HepG2 (cell line): Measurements from ENCODE around the gene SLC22A23. TPM values are rescaled to one million over a fixed set of nuclear protein-coding genes. Genes with fewer than 3 reads are reported as not detected.
A peak's percentile ranks its signal among the peaks of the same experiment; 100 is the strongest.

Source experiments
- ARNT2 ChIP-seq: sonication (generic); formaldehyde crosslinking; IDR thresholded peaks from 2 replicates; pipeline ENCODE4 v1.8.0; 2022; ENCODE audit warnings: mild to moderate bottlenecking, low read depth, missing genetic modification reagents, moderate library complexity
- FOSL2 ChIP-seq: sonication (generic); formaldehyde crosslinking; IDR thresholded peaks from 2 replicates; pipeline ENCODE4 v1.4.0; 2020; ENCODE audit warnings: missing genetic modification reagents
- HHEX ChIP-seq: IDR thresholded peaks from 2 replicates; pipeline ENCODE4 v1.6.1; 2016; ENCODE audit warnings: control low read depth
- KAT8 ChIP-seq: IDR thresholded peaks from 2 replicates; pipeline ENCODE4 v1.6.1; 2016; ENCODE audit warnings: missing genetic modification reagents, missing compliant biosample characterization
- MAF1 ChIP-seq: sonication (generic); formaldehyde crosslinking; IDR thresholded peaks from 2 replicates; pipeline ENCODE4 v1.5.0; 2020; ENCODE audit warnings: missing genetic modification reagents, borderline replicate concordance
- MAFK ChIP-seq, 2 experiments: IDR thresholded peaks in 1 of 2; conservative IDR thresholded peaks in 1 of 2; 2 replicates each; pipeline ENCODE4 v1.6.1; 2011; ENCODE audit warnings: improper control_type of control experiment in 2 of 2, low read length in 2 of 2
- NFIB ChIP-seq: sonication (generic); formaldehyde crosslinking; IDR thresholded peaks from 2 replicates; pipeline ENCODE4 v1.9.0; 2021; ENCODE audit warnings: missing genetic modification reagents, mild to moderate bottlenecking, borderline replicate concordance
- NFRKB ChIP-seq: fragments of 450-650 bp; IDR thresholded peaks from 2 replicates; pipeline ENCODE4 v1.6.1; 2017
- NR0B2 ChIP-seq: sonication (generic); formaldehyde crosslinking; IDR thresholded peaks from 2 replicates; pipeline ENCODE4 v1.4.0; 2020; ENCODE audit warnings: mild to moderate bottlenecking, missing genetic modification reagents
- TGIF2 ChIP-seq: IDR thresholded peaks from 2 replicates; pipeline ENCODE4 v1.6.1; 2016; ENCODE audit warnings: control low read depth, missing compliant biosample characterization
- U2AF1 ChIP-seq: fragments of 200-400 bp; formaldehyde crosslinking; optimal IDR thresholded peaks from 2 replicates; pipeline ENCODE3; 2017; ENCODE audit warnings: mild to moderate bottlenecking, low read depth, low read length
- XBP1 ChIP-seq: sonication (generic); formaldehyde crosslinking; IDR thresholded peaks from 2 replicates; pipeline ENCODE4 v1.5.0; 2020; ENCODE audit warnings: missing genetic modification reagents
- ZMAT5 ChIP-seq: sonication (generic); formaldehyde crosslinking; IDR thresholded peaks from 2 replicates; pipeline ENCODE4 v1.5.0; 2020; ENCODE audit warnings: mild to moderate bottlenecking, low read depth, missing genetic modification reagents, borderline replicate concordance
- ZNF333 ChIP-seq: sonication (generic); formaldehyde crosslinking; IDR thresholded peaks from 2 replicates; pipeline ENCODE4 v1.4.0; 2020; ENCODE audit warnings: mild to moderate bottlenecking, missing genetic modification reagents, borderline replicate concordance
- ZNF33A ChIP-seq: sonication (generic); formaldehyde crosslinking; IDR thresholded peaks from 2 replicates; pipeline ENCODE4 v1.5.1; 2020; ENCODE audit warnings: missing genetic modification reagents, mild to moderate bottlenecking, moderate library complexity, borderline replicate concordance
- ZNF441 ChIP-seq: sonication (generic); formaldehyde crosslinking; IDR thresholded peaks from 2 replicates; pipeline ENCODE4 v1.7.0; 2021; ENCODE audit warnings: missing genetic modification reagents, borderline replicate concordance
- ZNF543 ChIP-seq: sonication (generic); formaldehyde crosslinking; IDR thresholded peaks from 2 replicates; pipeline ENCODE4 v1.4.0; 2020; ENCODE audit warnings: mild to moderate bottlenecking, missing genetic modification reagents
- ZNF589 ChIP-seq: sonication (generic); formaldehyde crosslinking; conservative IDR thresholded peaks from 2 replicates; pipeline ENCODE4 v1.8.0; 2022; ENCODE audit warnings: mild to moderate bottlenecking, moderate library complexity, missing genetic modification reagents
- ZNF709 ChIP-seq: sonication (generic); formaldehyde crosslinking; IDR thresholded peaks from 2 replicates; pipeline ENCODE4 v1.5.0; 2020; ENCODE audit warnings: mild to moderate bottlenecking, missing genetic modification reagents
- ZNF749 ChIP-seq: sonication (generic); formaldehyde crosslinking; IDR thresholded peaks from 2 replicates; pipeline ENCODE4 v1.8.0; 2022; ENCODE audit warnings: mild to moderate bottlenecking, missing genetic modification reagents, moderate library complexity, borderline replicate concordance
- polyA plus RNA-seq, 8 experiments: library from polyadenylated mRNA; depleted of rRNA in 3 of 8; stranded (reverse) in 7 of 8; unstranded in 1 of 8; fragments of >200 nt; fragmentation: Illumina TruSeq in 4 of 8; extraction: Trizol in 4 of 8; gene quantifications; 2 replicates each; pipeline versions ENCODE4 v1.2.1 to v1.2.3, GENCODE V29; 2011 to 2016; ENCODE audit warnings: low read depth in 4 of 8, missing spikeins in 1 of 8, mixed read lengths in 1 of 8; ENCODE audit not compliant: insufficient read depth in 1 of 8
- total RNA-seq, 5 experiments: library from RNA; depleted of rRNA; stranded (reverse); fragments of >200 nt; fragmentation: Illumina TruSeq; extraction: Trizol; gene quantifications; 2 replicates each; pipeline ENCODE4 v1.2.3, GENCODE V29; 2016; ENCODE audit warnings: low read depth in 1 of 5
- TF ChIP-seq, protein P1 (sequence below): sonication (generic); formaldehyde crosslinking; IDR thresholded peaks from 2 replicates; pipeline ENCODE4 v1.4.0; 2020; ENCODE audit warnings: missing genetic modification reagents, mild to moderate bottlenecking, borderline replicate concordance
- TF ChIP-seq, protein P2 (sequence below): IDR thresholded peaks from 2 replicates; pipeline ENCODE4 v1.6.1; 2016; ENCODE audit warnings: missing biosample characterization, missing genetic modification reagents, low read depth

Gene SLC22A23
- total and polyA plus RNA-seq, 2 of the 13 experiments (the other 11 are each of a cell fraction or from before 2014, with no cell fraction given): 11.8 to 17.5 TPM

- TF ChIP-seq, protein P1, sequence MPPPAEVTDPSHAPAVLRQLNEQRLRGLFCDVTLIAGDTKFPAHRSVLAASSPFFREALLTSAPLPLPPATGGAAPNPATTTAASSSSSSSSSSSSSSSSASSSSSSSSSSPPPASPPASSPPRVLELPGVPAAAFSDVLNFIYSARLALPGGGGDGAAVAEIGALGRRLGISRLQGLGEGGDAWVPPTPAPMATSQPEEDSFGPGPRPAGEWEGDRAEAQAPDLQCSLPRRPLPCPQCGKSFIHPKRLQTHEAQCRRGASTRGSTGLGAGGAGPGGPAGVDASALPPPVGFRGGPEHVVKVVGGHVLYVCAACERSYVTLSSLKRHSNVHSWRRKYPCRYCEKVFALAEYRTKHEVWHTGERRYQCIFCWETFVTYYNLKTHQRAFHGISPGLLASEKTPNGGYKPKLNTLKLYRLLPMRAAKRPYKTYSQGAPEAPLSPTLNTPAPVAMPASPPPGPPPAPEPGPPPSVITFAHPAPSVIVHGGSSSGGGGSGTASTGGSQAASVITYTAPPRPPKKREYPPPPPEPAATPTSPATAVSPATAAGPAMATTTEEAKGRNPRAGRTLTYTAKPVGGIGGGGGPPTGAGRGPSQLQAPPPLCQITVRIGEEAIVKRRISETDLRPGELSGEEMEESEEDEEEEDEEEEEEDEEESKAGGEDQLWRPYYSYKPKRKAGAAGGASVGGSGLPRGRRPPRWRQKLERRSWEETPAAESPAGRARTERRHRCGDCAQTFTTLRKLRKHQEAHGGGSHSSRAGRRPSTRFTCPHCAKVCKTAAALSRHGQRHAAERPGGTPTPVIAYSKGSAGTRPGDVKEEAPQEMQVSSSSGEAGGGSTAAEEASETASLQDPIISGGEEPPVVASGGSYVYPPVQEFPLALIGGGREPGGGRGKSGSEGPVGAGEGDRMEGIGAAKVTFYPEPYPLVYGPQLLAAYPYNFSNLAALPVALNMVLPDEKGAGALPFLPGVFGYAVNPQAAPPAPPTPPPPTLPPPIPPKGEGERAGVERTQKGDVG (CRISPR knock-in tag): peak; percentile 50; the same call in 1 of the 2 replicates
- TF ChIP-seq MAF1 (CRISPR knock-in tag): peak; percentile 52; the same call in 1 of the 2 replicates
- TF ChIP-seq ZNF33A (CRISPR knock-in tag): no peak
- peak; percentile 91 for TF ChIP-seq TGIF2 (CRISPR knock-in tag)
- peak; percentile 93 for TF ChIP-seq ZNF709
- peak; percentile 84 for TF ChIP-seq ARNT2
- TF ChIP-seq, protein P2, sequence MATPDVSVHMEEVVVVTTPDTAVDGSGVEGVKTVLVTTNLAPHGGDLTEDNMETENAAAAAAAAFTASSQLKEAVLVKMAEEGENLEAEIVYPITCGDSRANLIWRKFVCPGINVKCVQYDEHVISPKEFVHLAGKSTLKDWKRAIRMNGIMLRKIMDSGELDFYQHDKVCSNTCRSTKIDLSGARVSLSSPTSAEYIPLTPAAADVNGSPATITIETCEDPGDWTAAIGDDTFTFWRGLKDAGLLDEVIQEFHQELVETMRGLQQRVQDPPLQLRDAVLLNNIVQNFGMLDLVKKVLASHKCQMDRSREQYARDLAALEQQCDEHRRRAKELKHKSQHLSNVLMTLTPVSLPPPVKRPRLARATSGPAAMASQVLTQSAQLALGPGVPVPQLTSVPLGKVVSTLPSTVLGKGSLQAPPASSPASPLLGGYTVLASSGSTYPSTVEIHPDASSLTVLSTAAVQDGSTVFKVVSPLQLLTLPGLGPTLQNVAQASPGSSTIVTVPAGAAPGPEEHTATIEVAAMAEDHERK (CRISPR knock-in tag): 0 out of 2 replicates have a peak, but pooled peaks have one; percentile 32
- 0 out of 2 replicates have a peak, but pooled peaks have one; percentile 39 for TF ChIP-seq XBP1 (CRISPR knock-in tag)
- peak; percentile 95; the same call in 1 of the 2 replicates for TF ChIP-seq NR0B2 (CRISPR knock-in tag)
- peak; percentile 92 for TF ChIP-seq ZNF749 (CRISPR knock-in tag)
- TF ChIP-seq FOSL2 (CRISPR knock-in tag): peak; percentile 68
- TF ChIP-seq ZNF543 (CRISPR knock-in tag): peak; percentile 95
- 0 out of 2 replicates have a peak, but pooled peaks have one; percentile 47 for TF ChIP-seq ZNF589 (CRISPR knock-in tag)
- TF ChIP-seq NFIB: no peak
- TF ChIP-seq ZNF333: 0 out of 2 replicates have a peak, but pooled peaks have one; percentile 82
- TF ChIP-seq HHEX (CRISPR knock-in tag): no peak
- peak; percentile 42; the same call in 1 of the 2 replicates for TF ChIP-seq ZNF441
- no peak for TF ChIP-seq NFRKB
- TF ChIP-seq ZMAT5 (CRISPR knock-in tag): no peak
- peak; percentile 91 for TF ChIP-seq KAT8 (CRISPR knock-in tag)
- no peak for TF ChIP-seq U2AF1
- no peak for TF ChIP-seq MAFK (conservative IDR thresholded peaks at IDR 0.05 in 1 of 2, IDR thresholded peaks at IDR 0.05 in 1 of 2; ENCODE audit: low read length in 2 of 2)
These were observed 197.9 kb downstream of the SLC22A23 start, which contains the start of gene PSMG4 (continued) for GRCh38 chr6:3258720-3259490.
